IMR-90 (cell line): ENCODE measurements around the gene CSHL1. TPM values are rescaled to one million over a fixed set of nuclear protein-coding genes. Genes with fewer than 3 reads are reported as not detected.

ENCODE experiments used
- ATAC-seq: fragments of 200-7000 bp; cut with Tn5 transposase; 2 replicates; pipeline ENCODE4 v1.9.1; 2020; ENCODE audit warnings: low read depth, mild to moderate bottlenecking, moderate library complexity
- BruUV-seq: library from RNA; stranded (reverse); fragments of 400-500 nt; replicated peaks from 2 replicates; lab custom pipeline; 2021; lab: Mats Ljungman, UMichigan
- CTCF ChIA-PET: fragments of 300-600 bp; formaldehyde crosslinking; extraction: SDS; loops from one replicate; lab custom pipeline; 2021; ENCODE audit warnings: antibody characterized with exemption; lab: Yijun Ruan, JAX
- POLR2A ChIA-PET: fragments of 300-600 bp; sonication (Branson Sonifier 250); formaldehyde crosslinking; loops from one replicate; lab custom pipeline; 2022; ENCODE audit warnings: antibody characterized with exemption; ENCODE audit not compliant: unreplicated experiment; lab: Charles Lee
- DNase-seq: peaks from one replicate; pipeline ENCODE4 v3.0.0; 2013
- H2AFZ ChIP-seq: replicated peaks from 2 replicates; pipeline ENCODE3; 2013; ENCODE audit warnings: low read length, mild to moderate bottlenecking; ENCODE audit not compliant: poor library complexity
- H2AK5ac ChIP-seq: 2 replicates; pipeline ENCODE4 v1.6.1; 2013; ENCODE audit warnings: low read depth, low read length, inconsistent platforms
- H2AK9ac ChIP-seq: replicated peaks from 2 replicates; pipeline ENCODE3; 2013; ENCODE audit warnings: mild to moderate bottlenecking, low read depth, low read length, moderate library complexity; ENCODE audit not compliant: poor library complexity
- H2BK120ac ChIP-seq: 2 replicates; pipeline ENCODE4 v1.6.1; 2013; ENCODE audit warnings: low read depth, low read length, inconsistent platforms
- H2BK15ac ChIP-seq: 3 replicates; pipeline ENCODE4 v1.6.1; 2013; ENCODE audit warnings: low read depth, low read length, inconsistent platforms
- H2BK20ac ChIP-seq: 2 replicates; pipeline ENCODE4 v1.6.1; 2013; ENCODE audit warnings: low read depth, mild to moderate bottlenecking, inconsistent platforms, low read length, moderate library complexity
- H2BK5ac ChIP-seq: 2 replicates; pipeline ENCODE4 v1.6.1; 2013; ENCODE audit warnings: mild to moderate bottlenecking, low read depth, low read length, inconsistent platforms; ENCODE audit not compliant: poor library complexity, severe bottlenecking
- H3K14ac ChIP-seq: replicated peaks from 2 replicates; pipeline ENCODE4 v1.6.1; 2013; ENCODE audit warnings: low read depth, low read length, inconsistent platforms
- H3K18ac ChIP-seq: 2 replicates; pipeline ENCODE4 v1.6.1; 2013; ENCODE audit warnings: low read depth, low read length, control low read depth
- H3K23ac ChIP-seq: 2 replicates; pipeline ENCODE4 v1.6.1; 2013; ENCODE audit warnings: low read depth, low read length, inconsistent platforms
- H3K27ac ChIP-seq: 2 replicates; pipeline ENCODE4 v1.5.1; 2013; ENCODE audit warnings: mild to moderate bottlenecking, control low read depth, low read length; ENCODE audit not compliant: insufficient read depth
- H3K27me3 ChIP-seq: 2 replicates; pipeline ENCODE4 v1.6.1; 2013; ENCODE audit warnings: low read length; ENCODE audit not compliant: control insufficient read depth, insufficient read depth
- H3K36me3 ChIP-seq: 2 replicates; pipeline ENCODE4 v1.6.1; 2013; ENCODE audit warnings: low read length, mixed read lengths; ENCODE audit not compliant: control insufficient read depth, insufficient read depth
- H3K4ac ChIP-seq: 2 replicates; pipeline ENCODE4 v1.6.1; 2013; ENCODE audit warnings: low read depth, low read length, inconsistent platforms
- H3K4me1 ChIP-seq: 2 replicates; pipeline ENCODE4 v1.6.1; 2013; ENCODE audit warnings: low read length, mixed read lengths; ENCODE audit not compliant: control insufficient read depth, insufficient read depth
- H3K4me2 ChIP-seq: 2 replicates; pipeline ENCODE4 v1.6.1; 2013; ENCODE audit warnings: low read depth, mild to moderate bottlenecking, control low read depth, low read length, moderate library complexity
- H3K4me3 ChIP-seq: 2 replicates; pipeline ENCODE4 v1.5.1; 2013; ENCODE audit warnings: low read depth, mild to moderate bottlenecking, control low read depth, low read length, moderate library complexity; ENCODE audit not compliant: insufficient read depth
- H3K56ac ChIP-seq: 2 replicates; pipeline ENCODE4 v1.6.1; 2013; ENCODE audit warnings: low read length, inconsistent platforms; ENCODE audit not compliant: insufficient read depth; ENCODE audit errors: extremely low read depth
- H3K79me1 ChIP-seq, 2 experiments: 2 replicates each; pipeline ENCODE4 v1.6.1; 2013; ENCODE audit warnings: low read length in 2 of 2, inconsistent platforms in 1 of 2, low read depth in 1 of 2
- H3K9ac ChIP-seq: 2 replicates; pipeline ENCODE4 v1.6.1; 2013; ENCODE audit warnings: low read depth, low read length, control low read depth
- H3K9me1 ChIP-seq: 2 replicates; pipeline ENCODE4 v1.6.1; 2013; ENCODE audit warnings: low read length, inconsistent platforms; ENCODE audit not compliant: insufficient read depth
- H3K9me3 ChIP-seq: 2 replicates; pipeline ENCODE4 v1.6.1; 2013; ENCODE audit warnings: low read length; ENCODE audit not compliant: control insufficient read depth, insufficient read depth
- H4K20me1 ChIP-seq: 2 replicates; pipeline ENCODE4 v1.6.1; 2013; ENCODE audit warnings: low read length, inconsistent platforms; ENCODE audit not compliant: insufficient read depth
- H4K5ac ChIP-seq: 2 replicates; pipeline ENCODE4 v1.6.1; 2013; ENCODE audit warnings: mild to moderate bottlenecking, low read depth, low read length, control low read depth
- H4K8ac ChIP-seq, 2 experiments: 2 replicates each; pipeline ENCODE4 v1.6.1; 2013; ENCODE audit warnings: low read depth in 2 of 2, low read length in 2 of 2, control low read depth in 1 of 2, inconsistent platforms in 1 of 2
- H4K91ac ChIP-seq: 2 replicates; pipeline ENCODE4 v1.6.1; 2013; ENCODE audit warnings: low read depth, low read length, inconsistent platforms; ENCODE audit not compliant: insufficient read depth
- CEBPB ChIP-seq: IDR thresholded peaks from 2 replicates; pipeline ENCODE4 v1.6.1; 2012; ENCODE audit warnings: low read depth, low read length, improper control_type of control experiment
- FOS ChIP-seq: fragments of 150-350 bp; IDR thresholded peaks from 2 replicates; pipeline ENCODE4 v1.6.1; 2016; ENCODE audit warnings: low read depth, low read length
- RAD21 ChIP-seq: IDR thresholded peaks from 2 replicates; pipeline ENCODE4 v1.6.1; 2012; ENCODE audit warnings: low read length, improper control_type of control experiment
- WGBS, 2 experiments: methylation state at CpG; one replicate each; pipeline versions ENCODE4 v1.1.5 to v1.1.7; 2013; ENCODE audit warnings: missing lambda C conversion rate in 2 of 2; ENCODE audit not compliant: insufficient read length in 1 of 2; ENCODE audit errors: extremely low coverage in 2 of 2; 5-methylcytosine and 5-hydroxymethylcytosine counted together
- dilution Hi-C: fragments of 300-500 bp; cut with HindIII; formaldehyde crosslinking; loops from one replicate; pipeline ENCODE4 v1.14.3; 2018; ENCODE audit warnings: low sequenced_read_pairs; ENCODE audit not compliant: unreplicated experiment
- in situ Hi-C: fragments of 300-500 bp; cut with MboI; formaldehyde crosslinking; loops from 3 replicates; pipeline ENCODE4 v1.14.3; 2019; ENCODE audit warnings: low sequenced_read_pairs, inconsistent platforms, mixed read lengths
- intact Hi-C: fragments of 100-400 bp; cut with micrococcal nuclease; formaldehyde crosslinking; loops from 2 replicates; pipeline ENCODE4 v1.10.0; 2022
- polyA plus RNA-seq, 3 experiments: library from polyadenylated mRNA; depleted of rRNA; stranded (reverse); fragments of >200 nt; gene quantifications; 2 replicates each; pipeline ENCODE4 v1.2.3, GENCODE V29; 2012; ENCODE audit warnings: low replicate concordance in 1 of 3
- total RNA-seq: library from RNA; depleted of rRNA; stranded (reverse); fragments of >200 nt; gene quantifications from 2 replicates; pipeline ENCODE4 v1.2.3, GENCODE V29; 2012

CSHL1 gene
- total and polyA plus RNA-seq, 2 of the 4 experiments (the other 2 are of a cell fraction): not detected

DNA sequence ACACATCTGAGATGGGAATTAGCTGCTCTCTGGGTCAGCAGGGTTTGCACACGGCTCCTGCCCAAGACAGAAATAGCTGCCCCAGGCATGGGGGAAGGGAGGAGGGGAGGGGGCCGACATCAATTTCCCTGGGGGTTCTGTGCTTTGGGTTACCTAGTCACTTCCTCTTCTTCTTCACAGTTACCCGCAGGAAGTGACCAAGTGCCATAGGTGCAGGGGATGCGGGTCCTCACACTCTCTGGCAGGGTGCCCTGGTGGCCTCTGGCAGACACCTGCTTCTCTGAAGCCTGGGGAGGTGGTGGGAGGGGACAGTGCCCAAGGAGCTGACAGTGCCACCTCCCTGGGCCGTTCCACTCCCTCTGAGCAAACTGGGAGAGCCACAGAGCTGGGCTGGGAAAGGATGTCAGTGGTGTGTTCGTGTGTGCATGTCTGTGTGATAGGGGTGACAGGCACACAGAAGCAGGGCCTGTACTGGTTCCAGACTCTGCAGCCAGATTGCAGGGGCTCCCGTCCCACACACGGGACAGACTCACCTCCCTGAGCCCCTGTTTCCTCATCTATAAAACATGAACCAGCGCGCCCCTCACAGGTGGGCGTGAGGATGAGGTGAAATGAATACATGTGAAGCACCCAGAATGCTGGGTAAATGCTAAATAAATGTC is 43.5 kb upstream of the CSHL1 start:
- H3K27me3 ChIP-seq: peaks cover 25% of the 10 kb centered on the region
- ChIA-PET CTCF (interaction anchor here (1.1 kb wide), 1 partner anchor 9 kb away, joined by 3 read pairs; no protein-coding TSS in a partner anchor), POLR2A (no interaction called here)
- H3K14ac ChIP-seq: no peak overlapping the region
- H2BK120ac ChIP-seq: no peak overlapping the region
- H2AFZ ChIP-seq: no peak overlapping the region
- no TSS peak for BruUV-seq
- no peak overlapping the region for H3K4me2 ChIP-seq
- no peak overlapping the region for H3K4me3 ChIP-seq
- TF ChIP-seq FOS (no peak), RAD21 (no peak), CEBPB (no peak)
- H3K36me3 ChIP-seq: no peaks in the 10 kb centered on the region
- no peaks in the 10 kb centered on the region for H3K9me3 ChIP-seq
- H2AK5ac ChIP-seq: no peak overlapping the region
- no peak overlapping the region for H2BK15ac ChIP-seq
- no peak overlapping the region for H3K27ac ChIP-seq
- H3K9me1 ChIP-seq: peaks cover 4% of the 10 kb centered on the region
- H2BK5ac ChIP-seq: no peak overlapping the region
- DNase-seq: no peak
- no peak overlapping the region for H3K56ac ChIP-seq
- in situ Hi-C loops (no loop called here), intact Hi-C loops (no loop called here), dilution Hi-C loops (no loop called here)
- H3K18ac ChIP-seq: no peak overlapping the region
- no peak overlapping the region for H4K5ac ChIP-seq
- 60% methylated on average over 1 of the region's 11 CpGs; no CpG with 5 or more reads in 1 of the 2 experiments for WGBS, 2 experiments
- no peak overlapping the region for H2AK9ac ChIP-seq
- no peak overlapping the region for H4K91ac ChIP-seq
- H3K79me1 ChIP-seq: no peaks in the 10 kb centered on the region
- no peak for ATAC-seq
- no peak overlapping the region for H4K8ac ChIP-seq
- H3K23ac ChIP-seq: no peak overlapping the region
- H4K20me1 ChIP-seq: no peaks in the 10 kb centered on the region; the same call in 1 of the 2 replicates
- no peak overlapping the region for H3K9ac ChIP-seq
- 0 out of 2 replicates have a peak, but pooled peaks cover 2% of the 10 kb centered on the region for H3K4me1 ChIP-seq
- no peak overlapping the region for H2BK20ac ChIP-seq
- H3K4ac ChIP-seq: no peak overlapping the region
